Measurements from ENCODE around the gene H3-3A. TPM values are rescaled to one million over a fixed set of nuclear protein-coding genes. Genes with fewer than 3 reads are reported as not detected.
A peak's percentile ranks its signal among the peaks of the same experiment; 100 is the strongest.

H3-3A gene
- total and polyA plus RNA-seq, 2 of the 8 experiments (the other 6 are each of a cell fraction or from before 2014, with no cell fraction given) = 1,157 to 1,223 TPM

DNA sequence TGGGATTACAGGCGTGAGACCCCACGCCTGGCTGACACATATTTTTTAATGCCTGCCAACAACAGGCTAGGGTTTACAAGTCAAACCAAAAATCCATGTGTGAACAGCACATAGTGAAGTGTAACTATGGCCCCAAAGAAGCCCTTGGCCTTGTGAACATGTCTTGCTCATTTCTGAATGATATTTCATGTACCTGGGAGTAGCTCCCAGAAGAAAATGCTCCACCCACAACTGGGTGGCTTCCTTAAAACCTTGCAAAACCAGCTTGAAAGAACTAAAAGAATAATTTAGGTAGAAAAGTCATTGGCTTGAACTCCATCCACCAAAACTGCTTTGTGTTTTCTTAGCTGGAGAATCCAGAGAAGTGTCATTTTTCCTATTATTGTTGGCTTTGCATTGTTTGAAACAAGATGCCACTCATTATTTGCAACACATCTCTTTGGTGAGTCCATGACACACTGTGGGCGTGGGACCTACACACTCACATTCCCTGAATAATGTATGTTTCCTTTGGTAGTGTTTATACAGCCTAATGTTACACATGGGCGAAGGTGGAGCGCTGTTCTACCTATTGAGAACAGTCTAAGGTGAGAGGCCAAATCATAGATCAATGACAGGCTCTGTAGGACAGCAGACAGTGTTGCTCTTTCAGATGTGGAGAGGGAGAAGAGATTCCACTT is 34.8 kb upstream of the H3-3A start:
- Histone ChIP-seq H3K27me3 (replicated peaks in 1 of 4; ENCODE audit: control insufficient read depth in 3 of 4, extremely low read depth in 1 of 4, insufficient read depth in 3 of 4, low read length in 3 of 4) (no peaks in the 10 kb centered on the region), H4K5ac (ENCODE audit: insufficient read length, low read depth, low read length) (no peak overlapping the region), H3K4ac (replicated peaks; ENCODE audit: insufficient read length, low read depth, low read length) (no peak overlapping the region), H3K79me1 (ENCODE audit: low read depth, low read length) (no peaks in the 10 kb centered on the region), H3K9me3 (ENCODE audit: insufficient read depth in 2 of 2, low read depth in 1 of 2, low read length in 1 of 2) (no peaks in the 10 kb centered on the region), H2AK5ac (ENCODE audit: low read depth, low read length) (no peak overlapping the region), H3K36me3 (ENCODE audit: control insufficient read depth in 2 of 4, insufficient read depth in 4 of 4, low read length in 3 of 4) (no peaks in the 10 kb centered on the region), H3K23ac (ENCODE audit: insufficient read length) (no peak overlapping the region), H3K18ac (ENCODE audit: extremely low read depth, low read length) (no peak overlapping the region), H2AFZ (ENCODE audit: low read length) (peak overlapping the region; percentile 1; the same call in 1 of the 2 replicates), H3K23me2 (ENCODE audit: low read depth, low read length) (no peaks in the 10 kb centered on the region), H2BK5ac (ENCODE audit: low read depth, low read length) (no peak overlapping the region), H3K56ac (replicated peaks; ENCODE audit: insufficient read length, low read depth, low read length) (no peak overlapping the region), H3K27ac (ENCODE audit: low read depth, low read length) (no peak overlapping the region), H3K9ac (replicated peaks in 1 of 4; ENCODE audit: extremely low read depth in 1 of 4, low read depth in 3 of 4, low read length in 3 of 4) (no peak overlapping the region), H3K14ac (ENCODE audit: insufficient read length) (no peak overlapping the region), H4K20me1 (replicated peaks in 1 of 2; ENCODE audit: control insufficient read depth in 1 of 2, insufficient read depth in 2 of 2, low read length in 2 of 2) (no peaks in the 10 kb centered on the region), H2BK12ac (ENCODE audit: low read depth, low read length) (no peak overlapping the region), H3K4me2 (ENCODE audit: insufficient read depth in 1 of 2, low read depth in 2 of 2, low read length in 2 of 2) (no peak overlapping the region), H3K4me3 (ENCODE audit: extremely low read depth in 1 of 4, insufficient read depth in 2 of 4, low read depth in 3 of 4, low read length in 4 of 4) (no peak overlapping the region), H3K79me2 (ENCODE audit: control insufficient read depth in 1 of 2, insufficient read depth in 2 of 2, low read length in 2 of 2) (no peaks in the 10 kb centered on the region), H4K8ac (ENCODE audit: extremely low read depth, insufficient read depth, low read length) (no peak overlapping the region), H4K91ac (replicated peaks; ENCODE audit: insufficient read length, low read length) (no peak overlapping the region), H2BK20ac (ENCODE audit: low read length) (no peak overlapping the region), H2BK15ac (ENCODE audit: low read length) (no peak overlapping the region), H3K4me1 (replicated peaks in 1 of 4; ENCODE audit: control insufficient read depth in 3 of 4, insufficient read depth in 4 of 4, low read length in 3 of 4) (no peaks in the 10 kb centered on the region), H2BK120ac (replicated peaks; ENCODE audit: low read depth, low read length) (no peak overlapping the region)
- POLR2A ChIA-PET (ENCODE audit: partially characterized antibody) = no interaction called here
- TF ChIP-seq, protein P1, sequence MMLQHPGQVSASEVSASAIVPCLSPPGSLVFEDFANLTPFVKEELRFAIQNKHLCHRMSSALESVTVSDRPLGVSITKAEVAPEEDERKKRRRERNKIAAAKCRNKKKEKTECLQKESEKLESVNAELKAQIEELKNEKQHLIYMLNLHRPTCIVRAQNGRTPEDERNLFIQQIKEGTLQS (IDR thresholded peaks at IDR 0.05; ENCODE audit: insufficient read depth, low read depth, low read length) = no peak
- TF ChIP-seq RFX5 (IDR thresholded peaks at IDR 0.05; ENCODE audit: borderline replicate concordance, low read depth, low read length) = no peak
- TF ChIP-seq FOSL1 (IDR thresholded peaks at IDR 0.05; ENCODE audit: insufficient read depth, low read depth, low read length) = no peak
- FAIRE-seq (no peak), DNase-seq (ENCODE audit: low read depth in 1 of 2, low spot score in 2 of 2) (no peak)
- 89% methylated on average over 5 of the region's 5 CpGs; no CpG with 5 or more reads in 1 of the 2 experiments for WGBS, 2 experiments (ENCODE audit: extremely low coverage in 1 of 2, insufficient coverage in 1 of 2, insufficient read length in 1 of 2, insufficient replicate concordance in 2 of 2, low coverage in 1 of 2, low lambda C conversion rate in 2 of 2, missing lambda C conversion rate in 1 of 2)
- CTCF ChIA-PET (ENCODE audit: partially characterized antibody) = interaction anchor here (1.4 to 1.5 kb wide), 2 partner anchors 35 to 65 kb away, joined by 3 to 4 read pairs; partner anchors contain the start of gene H3-3A

Measured in H1 (cell line).